Spleen (tissue), 11 donors: ENCODE data around the gene S100A13. TPM values are rescaled to one million over a fixed set of nuclear protein-coding genes. Genes with fewer than 3 reads are reported as not detected.

ENCODE experiments used
- DNase-seq: peaks from one replicate; pipeline ENCODE4 v3.0.0-alpha.2; 2020
- H3K27ac ChIP-seq, 8 donors: fragments of 200-600 bp; sonication (generic) in 7 of 8; 1 replicate in 4 of 8; 2 replicates in 4 of 8; pipeline versions ENCODE4 v1.5.0 to v1.8.0; 2016 to 2021; ENCODE audit warnings: inconsistent platforms in 4 of 8, mild to moderate bottlenecking in 4 of 8, moderate library complexity in 1 of 8
- H3K27me3 ChIP-seq, 7 donors: fragments of 200-600 bp; sonication (generic) in 6 of 7; replicated peaks in 1 of 7; 1 replicate in 4 of 7; 2 replicates in 3 of 7; pipeline versions ENCODE4 v1.5.0 to v1.8.0; 2016 to 2021; ENCODE audit warnings: inconsistent platforms in 3 of 7, mild to moderate bottlenecking in 1 of 7
- H3K36me3 ChIP-seq, 6 donors: fragments of 200-600 bp; sonication (generic) in 5 of 6; 1 replicate in 4 of 6; 2 replicates in 2 of 6; pipeline versions ENCODE4 v1.5.0 to v1.8.0; 2016 to 2021; ENCODE audit warnings: inconsistent platforms in 2 of 6
- H3K4me1 ChIP-seq, 6 donors: fragments of 200-600 bp; sonication (generic) in 5 of 6; 1 replicate in 3 of 6; 2 replicates in 3 of 6; pipeline versions ENCODE4 v1.5.0 to v1.8.0; 2016 to 2021; ENCODE audit warnings: inconsistent platforms in 3 of 6
- H3K4me3 ChIP-seq, 8 donors: fragments of 200-600 bp; sonication (generic) in 7 of 8; 1 replicate in 4 of 8; 2 replicates in 4 of 8; pipeline versions ENCODE4 v1.5.0 to v1.8.0; 2016 to 2021; ENCODE audit warnings: inconsistent platforms in 4 of 8, mild to moderate bottlenecking in 4 of 8, moderate library complexity in 2 of 8
- H3K9me3 ChIP-seq, 8 donors: fragments of 200-600 bp; sonication (generic) in 7 of 8; 1 replicate in 4 of 8; 2 replicates in 4 of 8; pipeline versions ENCODE4 v1.5.0 to v1.8.0; 2016 to 2021; ENCODE audit warnings: inconsistent platforms in 4 of 8
- POLR2A ChIP-seq, 3 donors: fragments of 450-650 bp; IDR thresholded peaks; one replicate each; pipeline ENCODE4 v1.5.1; 2017; ENCODE audit warnings: antibody characterized with exemption in 3 of 3, mild to moderate bottlenecking in 1 of 3
- POLR2AphosphoS5 ChIP-seq, 3 donors: sonication (generic); formaldehyde crosslinking; IDR thresholded peaks; one replicate each; pipeline ENCODE4 v1.5.1; 2017; ENCODE audit warnings: antibody characterized with exemption in 3 of 3
- WGBS, 5 donors: extraction: QIAGEN DNeasy Blood & Tissue Kit in 3 of 5; methylation state at CpG; one replicate each; pipeline versions ENCODE4 v1.1.5 to v1.1.7; 2013 to 2018; 5-methylcytosine and 5-hydroxymethylcytosine counted together
- intact Hi-C: fragments of 100-400 bp; cut with DNase I; formaldehyde crosslinking; loops from one replicate; pipeline ENCODE4 v1.15.0; 2023; ENCODE audit warnings: low total_unique reads
- polyA plus RNA-seq, 3 donors: library from polyadenylated mRNA; stranded (reverse); fragments of 200-250 nt; gene quantifications; one replicate each; pipeline ENCODE4 v1.2.1, GENCODE V29; 2013
- total RNA-seq, 7 donors: library from RNA; depleted of rRNA in 3 of 7; stranded (reverse); fragments of >200 nt in 3 of 7; fragmentation: NEBNext Ultra II Directional in 4 of 7; extraction: Animal tissue kit (Norgen Biotek cat#: 25700) in 4 of 7; gene quantifications; one replicate each; pipeline versions ENCODE4 v1.1.0 to v1.2.1, GENCODE V29; 2016 to 2021
- TF ChIP-seq, protein P1 (sequence below), 11 experiments: fragments of 200-600 bp in 7 of 11; fragments of 450-650 bp in 4 of 11; sonication (generic) in 4 of 11; IDR thresholded peaks in 8 of 11; conservative IDR thresholded peaks in 3 of 11; 1 replicate in 7 of 11; 2 replicates in 4 of 11; pipeline versions ENCODE4 v1.4.0 to v1.8.0; 2016 to 2021; ENCODE audit warnings: antibody characterized with exemption in 11 of 11, inconsistent platforms in 4 of 11, mild to moderate bottlenecking in 1 of 11
- donor health status: healthy with polysubstance abuse.
- donor health status: DM: no; HTN: no; CAD: no; lungs with moderate emphysema.
- donor health status: DM: no; HTN: no; CAD: no.
- donor health status: Bipolar disorder and iron deficiency.
- donor health status: healthy.
- donor health status: DM: no; HTN: no; CAD: no.
- donor health status: DM: yes; HTN: yes; CAD: no.

Gene S100A13
- total and polyA plus RNA-seq, 10 donors = 48.8 to 146 (median 75.5) TPM

DNA sequence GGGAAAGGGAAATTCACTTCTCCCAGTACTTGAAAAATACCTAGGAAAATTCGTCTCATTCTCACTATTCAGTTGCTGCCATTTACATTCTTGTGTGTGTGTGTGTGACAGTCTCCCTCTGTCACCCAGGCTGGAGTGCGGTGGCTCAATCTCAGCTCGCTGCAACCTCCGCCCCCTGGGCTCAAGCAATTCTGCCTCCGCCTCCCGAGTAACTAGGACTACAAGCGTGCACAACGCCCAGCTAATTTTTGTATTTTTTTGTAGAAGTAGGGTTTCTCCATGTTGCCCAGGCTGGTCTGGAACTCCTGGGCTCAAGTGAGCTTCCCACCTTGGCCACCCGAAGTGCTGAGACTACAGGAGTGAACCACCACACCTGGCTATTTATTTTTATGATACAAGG is 32.4 kb upstream of the S100A13 start:
- Histone ChIP-seq H3K36me3 (peaks cover 4 to 52% (median 42%) of the 10 kb centered on the region in 6 donors), H3K27ac (peak overlapping the region in 5 of 8 donors; percentile 97 to 99 (median 97)), H3K4me3 (peak overlapping the region in 7 of 8 donors; percentile 65 to 88 (median 72)), H3K4me1 (peaks cover 9 to 31% (median 19%) of the 10 kb centered on the region in 6 donors), H3K27me3 (no peaks in the 10 kb centered on the region), H3K9me3 (no peaks in the 10 kb centered on the region)
- WGBS, 5 donors = 75 to 83% (median 81%) methylated on average over 9 of the region's 9 CpGs
- TF ChIP-seq, protein P1, sequence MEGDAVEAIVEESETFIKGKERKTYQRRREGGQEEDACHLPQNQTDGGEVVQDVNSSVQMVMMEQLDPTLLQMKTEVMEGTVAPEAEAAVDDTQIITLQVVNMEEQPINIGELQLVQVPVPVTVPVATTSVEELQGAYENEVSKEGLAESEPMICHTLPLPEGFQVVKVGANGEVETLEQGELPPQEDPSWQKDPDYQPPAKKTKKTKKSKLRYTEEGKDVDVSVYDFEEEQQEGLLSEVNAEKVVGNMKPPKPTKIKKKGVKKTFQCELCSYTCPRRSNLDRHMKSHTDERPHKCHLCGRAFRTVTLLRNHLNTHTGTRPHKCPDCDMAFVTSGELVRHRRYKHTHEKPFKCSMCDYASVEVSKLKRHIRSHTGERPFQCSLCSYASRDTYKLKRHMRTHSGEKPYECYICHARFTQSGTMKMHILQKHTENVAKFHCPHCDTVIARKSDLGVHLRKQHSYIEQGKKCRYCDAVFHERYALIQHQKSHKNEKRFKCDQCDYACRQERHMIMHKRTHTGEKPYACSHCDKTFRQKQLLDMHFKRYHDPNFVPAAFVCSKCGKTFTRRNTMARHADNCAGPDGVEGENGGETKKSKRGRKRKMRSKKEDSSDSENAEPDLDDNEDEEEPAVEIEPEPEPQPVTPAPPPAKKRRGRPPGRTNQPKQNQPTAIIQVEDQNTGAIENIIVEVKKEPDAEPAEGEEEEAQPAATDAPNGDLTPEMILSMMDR (IDR thresholded peaks at IDR 0.05 in 8 of 11, conservative IDR thresholded peaks at IDR 0.05 in 3 of 11) = no peak
- no peak for TF ChIP-seq POLR2AphosphoS5 (IDR thresholded peaks at IDR 0.05)
- no peak for TF ChIP-seq POLR2A (IDR thresholded peaks at IDR 0.05)
- no peak for DNase-seq
- intact Hi-C loops = no loop called here

DNA sequence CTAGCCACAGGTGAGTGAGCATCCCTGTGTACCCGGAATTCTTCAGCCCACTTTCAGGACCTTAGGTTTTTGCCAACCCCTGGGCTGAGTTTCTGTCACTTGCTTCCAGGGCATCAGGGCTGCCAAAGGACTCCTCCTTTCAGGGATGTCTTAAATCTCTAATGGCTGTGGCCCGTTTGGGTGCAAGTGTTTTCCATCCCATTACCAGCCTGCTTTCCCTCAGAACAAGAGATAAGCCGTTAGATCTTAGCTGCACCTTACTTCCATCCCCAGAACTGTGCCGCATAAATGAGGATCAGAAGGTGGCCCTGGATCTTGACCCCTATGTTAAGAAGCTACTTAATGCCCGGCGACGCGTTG is 31.9 kb upstream of the S100A13 start:
- intact Hi-C loops = no loop called here
- no peaks in the 10 kb centered on the region for H3K9me3 ChIP-seq
- peaks cover 9 to 31% (median 19%) of the 10 kb centered on the region in 6 donors for H3K4me1 ChIP-seq
- TF ChIP-seq POLR2A (IDR thresholded peaks at IDR 0.05) (no peak), POLR2AphosphoS5 (IDR thresholded peaks at IDR 0.05) (no peak)
- TF ChIP-seq, protein P1 (IDR thresholded peaks at IDR 0.05 in 8 of 11, conservative IDR thresholded peaks at IDR 0.05 in 3 of 11) = no peak
- peak overlapping the region; percentile 65 to 88 (median 74) for H3K4me3 ChIP-seq
- H3K27ac ChIP-seq = peak overlapping the region; percentile 85 to 99 (median 97)
- whole genome bisulfite sequencing, 5 donors = 37 to 56% (median 45%) methylated on average over 8 of the region's 8 CpGs
- DNase-seq = peak; percentile 50
- H3K36me3 ChIP-seq = peaks cover 4 to 47% (median 37%) of the 10 kb centered on the region in 6 donors
- H3K27me3 ChIP-seq = no peaks in the 10 kb centered on the region

DNA sequence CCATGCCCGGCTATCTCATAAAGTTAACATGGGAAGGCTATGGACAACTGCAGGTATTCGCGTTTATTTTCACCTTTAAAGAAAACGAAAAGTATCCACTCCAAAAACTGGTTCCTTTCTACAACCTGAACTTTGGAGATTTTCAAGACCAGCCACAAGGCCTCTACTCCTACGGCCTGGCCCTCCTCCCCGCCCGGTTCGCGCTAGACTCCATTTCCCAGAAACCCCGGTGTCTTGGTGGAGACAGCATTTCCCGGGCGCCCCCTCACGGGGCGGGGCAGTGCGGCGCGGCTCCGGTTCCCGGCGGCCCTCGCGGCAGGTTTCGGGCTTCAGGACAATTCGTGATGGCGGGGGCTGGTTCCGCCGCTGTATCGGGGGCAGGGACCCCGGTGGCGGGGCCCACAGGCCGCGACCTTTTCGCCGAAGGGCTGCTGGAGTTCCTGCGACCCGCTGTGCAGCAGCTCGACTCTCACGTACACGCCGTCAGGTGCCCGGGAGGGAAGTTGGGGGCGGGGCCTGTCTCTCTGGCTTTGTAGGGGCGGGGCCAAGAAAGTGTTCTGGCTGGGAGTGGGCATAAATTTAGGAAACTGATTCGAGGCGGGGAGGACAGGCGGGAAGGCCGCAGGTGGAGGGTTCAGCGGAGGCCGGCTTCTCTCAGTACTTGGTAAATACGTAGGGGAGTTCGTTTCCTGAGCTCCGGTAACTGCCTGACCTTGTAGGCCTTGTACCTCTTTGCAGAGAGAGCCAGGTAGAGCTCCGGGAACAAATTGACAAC is 31.3 kb upstream of the S100A13 start, which contains the start of gene SNAPIN:
Gene SNAPIN (plus strand): TSS at position 304 of the 775 bp plus-strand sequence. CDS start 41 bp downstream, at position 345.
- peaks cover 4 to 41% (median 31%) of the 10 kb centered on the region in 6 donors for H3K36me3 ChIP-seq

More for the DNA sequence above, 31.3 kb upstream of the S100A13 start, which contains the start of gene SNAPIN:
- H3K4me1 ChIP-seq = peaks cover 9 to 32% (median 19%) of the 10 kb centered on the region in 6 donors
- peak within 1 kb of the TSS; percentile 65 to 88 (median 74) for H3K4me3 ChIP-seq
- DNase-seq = peak; percentile 98
- WGBS, 5 donors = 2 to 3% (median 2%) methylated on average over 39 to 53 of the region's 53 CpGs
- H3K27me3 ChIP-seq = no peaks in the 10 kb centered on the region
- intact Hi-C loops = no loop called here
- no peaks in the 10 kb centered on the region for H3K9me3 ChIP-seq
- TF ChIP-seq POLR2AphosphoS5 (IDR thresholded peaks at IDR 0.05) = peak; percentile 88 to 95 (median 89)
- TF ChIP-seq, protein P1 (IDR thresholded peaks at IDR 0.05 in 8 of 11, conservative IDR thresholded peaks at IDR 0.05 in 3 of 11) = peak in 7 of 11 experiments; percentile 22 to 53 (median 36)
- peak in 2 of 3 donors; percentile 18 to 56 for TF ChIP-seq POLR2A (IDR thresholded peaks at IDR 0.05)
- peak within 1 kb of the TSS; percentile 85 to 99 (median 97) for H3K27ac ChIP-seq
